ENCODE results near the gene CDK8.

- TF ChIP-seq CTCF (IDR thresholded peaks at IDR 0.05 in 4 of 5, conservative IDR thresholded peaks at IDR 0.05 in 1 of 5) (no peak), POLR2A (IDR thresholded peaks at IDR 0.05) (no peak)
These were observed 26.4 kb downstream of the CDK8 start for GRCh38 chr13:26280295-26280694.
